NCI-H2196 (cell line): Measurements from ENCODE around the gene TWIST2.

ENCODE experiments used
- DNase-seq: peaks from one replicate; lab custom pipeline; 2025; ENCODE audit not compliant: unreplicated experiment; lab: John Stamatoyannopoulos, UW

The TWIST2 gene

DNA sequence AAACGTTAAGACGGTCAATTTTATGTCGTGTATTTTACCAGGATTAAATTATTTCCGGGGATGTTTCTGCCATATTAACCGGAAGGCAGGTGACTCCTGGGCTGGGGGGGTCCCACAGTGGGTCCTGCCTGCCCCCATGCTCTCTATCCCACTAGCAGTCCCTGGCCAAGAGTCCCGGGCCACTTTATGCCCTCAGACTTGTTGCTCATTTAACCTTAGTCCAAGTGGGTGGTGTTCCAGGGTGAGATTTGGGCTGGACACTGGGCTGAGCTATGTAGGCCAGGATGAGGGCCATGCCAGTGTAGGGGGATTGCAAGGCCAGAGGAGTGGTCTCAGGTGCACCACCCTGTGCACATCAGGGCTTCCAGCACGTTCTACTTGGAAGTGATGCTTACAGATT is 24.1 kb downstream of the TWIST2 start:
- no peak for DNase-seq

DNA sequence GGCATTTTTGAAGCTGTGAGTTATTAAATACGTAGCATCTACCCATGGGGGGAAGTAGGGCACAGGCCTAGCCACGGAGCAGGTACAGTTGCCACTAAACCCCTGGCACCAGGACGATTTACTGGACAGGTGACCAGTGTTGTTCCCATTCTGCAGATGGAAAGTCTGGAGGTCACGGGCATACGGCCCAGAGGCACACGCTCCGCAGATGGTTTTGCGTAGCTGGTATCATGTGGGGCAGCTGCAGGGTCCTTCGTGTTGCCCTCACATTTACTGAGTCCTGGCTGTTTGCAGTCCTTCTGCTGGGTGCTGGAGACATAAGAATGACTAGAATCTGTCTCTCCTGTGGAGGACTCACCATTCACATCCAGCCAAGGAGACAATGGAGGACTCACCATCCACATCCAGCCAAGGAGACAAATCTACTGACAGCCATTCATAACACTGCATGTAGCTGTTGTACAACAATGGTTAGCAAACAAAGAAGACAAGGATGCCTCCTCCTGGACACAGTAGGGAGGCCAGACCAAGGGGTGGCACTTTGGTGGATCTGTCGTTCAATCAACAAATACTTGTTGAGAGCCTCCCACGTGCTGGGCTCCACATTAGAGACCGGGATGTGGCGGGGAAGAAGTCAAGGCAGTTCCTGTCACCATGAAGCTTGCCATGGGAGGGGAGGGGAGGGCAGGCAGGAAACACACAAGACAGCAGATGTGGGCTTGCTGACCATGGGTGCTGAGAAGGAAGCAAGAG is 24.9 kb downstream of the TWIST2 start:
- DNase-seq, result no peak

DNA sequence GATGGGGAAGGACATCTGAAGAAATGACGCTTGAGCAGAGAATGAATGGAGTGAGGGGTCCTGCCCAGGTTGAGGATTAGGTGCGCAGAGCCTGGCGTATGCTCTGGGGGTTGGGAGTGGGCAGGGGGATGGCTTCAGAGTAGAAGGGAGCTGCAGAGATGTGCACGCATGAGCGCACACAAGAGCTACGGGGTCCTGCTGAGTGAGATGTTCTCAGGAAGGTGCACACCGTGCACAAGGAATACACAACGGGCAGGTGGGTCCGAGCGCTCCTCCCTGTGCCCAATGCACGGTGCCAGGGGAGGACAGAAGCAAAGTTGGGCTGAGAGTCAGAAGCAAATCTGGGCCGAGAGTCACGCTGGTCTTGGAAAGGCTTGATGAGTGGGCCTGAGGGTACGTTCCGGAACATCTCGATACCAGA is 25.5 kb downstream of the TWIST2 start:
- no peak for DNase-seq

- DNase-seq, result no peak
Measured at GRCh38 chr2:238873841-238874240, 26.0 kb downstream of the TWIST2 start.

- DNase-seq, result no peak
Measured at GRCh38 chr2:238874330-238875050, 26.6 kb downstream of the TWIST2 start.

DNA sequence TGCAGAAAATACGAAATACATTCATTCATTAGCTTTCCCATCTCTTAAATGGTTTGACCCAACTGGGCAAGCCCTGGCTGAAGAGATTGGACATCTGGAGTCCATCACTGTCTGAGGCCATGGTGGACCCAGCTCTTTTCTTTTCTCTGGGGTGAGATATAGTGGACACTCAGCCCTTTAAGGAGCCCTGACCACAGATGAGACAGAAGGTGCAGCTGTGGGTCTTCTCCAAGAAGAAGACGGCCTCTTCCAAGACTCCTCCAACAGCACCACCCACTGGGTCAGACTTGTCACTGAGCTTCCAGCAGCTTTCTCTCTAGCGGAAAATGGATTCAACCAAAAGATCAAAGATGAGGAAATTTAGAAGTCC is 27.2 kb downstream of the TWIST2 start:
- DNase-seq, result no peak

DNA sequence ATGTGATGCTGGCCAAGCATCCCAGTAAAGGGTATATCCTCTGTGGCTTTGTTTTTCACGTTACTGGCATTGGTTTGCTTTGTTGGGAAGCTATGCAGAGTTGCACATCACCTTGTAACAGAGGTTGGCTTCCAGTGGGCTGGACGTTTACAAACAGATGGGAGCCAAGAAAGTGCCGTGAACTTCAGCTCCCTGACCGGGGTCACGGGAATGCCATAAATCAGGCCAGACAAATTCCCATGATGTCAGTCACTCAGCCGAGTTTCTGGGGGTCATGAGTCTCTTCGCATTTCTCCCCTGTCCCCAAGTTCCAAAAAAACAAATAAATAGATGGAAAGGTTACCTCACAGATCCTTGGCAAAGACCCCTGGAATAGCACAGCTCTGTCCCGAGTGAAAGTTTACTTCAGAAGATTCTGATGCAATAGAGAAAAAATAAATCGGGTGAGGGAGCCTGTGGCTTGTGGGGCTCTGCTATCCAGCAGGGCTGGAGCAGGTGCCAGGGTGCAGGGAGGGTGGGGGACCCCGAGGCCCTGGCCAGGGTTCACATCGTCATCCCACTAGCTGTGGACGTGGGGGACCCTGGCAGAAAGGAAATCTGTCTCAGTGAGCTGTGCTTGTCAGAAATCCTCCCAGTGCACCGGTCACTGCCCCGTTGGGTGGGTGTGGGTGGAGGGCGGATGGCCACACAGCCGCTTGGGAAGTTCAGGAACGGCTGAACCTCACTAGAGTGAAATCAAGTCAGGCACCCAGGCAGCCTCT is 27.8 kb downstream of the TWIST2 start:
- no peak for DNase-seq

GRCh38 chr2:238876232-238876630 is 28.3 kb downstream of the TWIST2 start:
- no peak for DNase-seq

DNA sequence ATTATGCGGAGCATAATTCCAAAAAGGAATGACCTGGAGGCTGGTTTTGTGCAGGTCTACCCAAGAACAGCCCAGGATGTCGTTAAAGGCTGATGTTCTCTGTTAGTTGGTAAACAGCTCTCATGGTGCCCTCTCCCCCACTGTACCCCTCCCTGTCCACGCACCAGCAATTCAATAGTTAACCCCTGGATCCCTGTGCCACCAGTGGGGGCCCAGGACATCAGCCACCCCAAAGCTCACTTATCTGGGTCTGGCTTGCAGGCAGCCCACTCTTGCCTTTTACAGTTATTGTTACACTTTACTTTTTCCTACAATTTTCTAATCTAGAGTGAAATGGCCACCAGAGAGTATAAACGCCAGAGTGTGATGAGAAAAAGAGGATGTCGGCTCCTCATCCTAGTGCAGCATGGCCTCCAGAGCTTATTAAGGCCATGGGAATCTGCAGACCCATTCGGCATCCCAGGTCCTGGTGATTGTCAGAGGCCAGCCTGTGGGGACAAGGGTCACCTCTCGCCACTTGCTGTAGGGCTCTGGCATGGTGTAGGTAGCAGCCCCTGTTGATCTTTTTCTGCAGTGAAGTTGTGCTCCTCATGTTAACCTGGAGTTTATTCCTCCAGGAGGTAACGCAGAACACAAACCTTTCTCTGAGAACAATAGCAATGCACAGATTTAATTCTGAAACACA is 30.3 kb downstream of the TWIST2 start:
- no peak for DNase-seq

DNA sequence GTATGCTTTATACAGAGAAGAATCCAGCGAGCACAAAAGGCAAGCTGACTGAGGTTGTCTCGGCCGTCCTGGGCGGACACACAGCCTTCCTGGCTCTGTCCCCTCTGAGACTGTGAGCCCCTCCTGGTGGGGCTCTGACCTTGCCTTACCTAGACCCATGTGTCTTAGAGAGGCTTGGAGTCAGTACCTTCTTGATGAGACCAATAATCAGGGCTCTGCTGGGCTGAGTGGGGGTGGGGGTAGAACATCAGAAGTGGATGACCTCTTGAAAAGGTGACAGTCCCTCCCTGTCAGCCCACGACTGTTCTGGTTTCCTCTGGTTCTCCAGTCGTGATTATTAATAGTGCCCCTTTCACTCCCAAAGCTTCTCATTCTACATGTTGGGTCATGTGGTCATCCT is 31.2 kb downstream of the TWIST2 start:
- DNase-seq, result no peak

- no peak for DNase-seq
Measured at GRCh38 chr2:238879621-238880377, 31.9 kb downstream of the TWIST2 start.

GRCh38 chr2:238881353-238882081 is 33.6 kb downstream of the TWIST2 start:
- no peak for DNase-seq

GRCh38 chr2:238882082-238882755 is 34.3 kb downstream of the TWIST2 start:
- no peak for DNase-seq

DNA sequence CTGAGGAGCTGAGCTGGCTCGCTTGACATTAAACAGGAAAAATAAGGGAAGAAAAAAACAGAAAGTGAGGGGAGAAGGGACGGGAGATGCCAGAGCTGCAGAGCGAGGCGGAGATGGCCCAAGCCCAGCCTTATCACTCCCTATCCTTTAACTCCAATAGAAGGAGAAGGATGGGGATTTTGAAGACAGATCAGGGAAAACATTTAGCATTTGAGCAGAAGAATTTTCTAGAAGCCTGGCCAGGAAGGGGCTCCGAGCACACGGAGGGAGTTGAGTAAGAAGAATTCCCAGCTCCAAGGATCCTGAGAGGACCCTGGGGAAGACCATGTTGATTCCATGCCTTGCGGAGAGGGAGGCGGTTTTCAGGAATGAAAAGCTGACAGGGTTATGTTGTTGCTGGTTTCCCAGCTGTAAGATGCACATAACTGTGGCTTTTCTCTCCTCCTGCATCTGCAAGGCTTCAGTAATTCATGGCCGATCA is 35.6 kb downstream of the TWIST2 start:
- DNase-seq, result no peak

GRCh38 chr2:238884122-238884811 is 36.4 kb downstream of the TWIST2 start:
- no peak for DNase-seq

DNA sequence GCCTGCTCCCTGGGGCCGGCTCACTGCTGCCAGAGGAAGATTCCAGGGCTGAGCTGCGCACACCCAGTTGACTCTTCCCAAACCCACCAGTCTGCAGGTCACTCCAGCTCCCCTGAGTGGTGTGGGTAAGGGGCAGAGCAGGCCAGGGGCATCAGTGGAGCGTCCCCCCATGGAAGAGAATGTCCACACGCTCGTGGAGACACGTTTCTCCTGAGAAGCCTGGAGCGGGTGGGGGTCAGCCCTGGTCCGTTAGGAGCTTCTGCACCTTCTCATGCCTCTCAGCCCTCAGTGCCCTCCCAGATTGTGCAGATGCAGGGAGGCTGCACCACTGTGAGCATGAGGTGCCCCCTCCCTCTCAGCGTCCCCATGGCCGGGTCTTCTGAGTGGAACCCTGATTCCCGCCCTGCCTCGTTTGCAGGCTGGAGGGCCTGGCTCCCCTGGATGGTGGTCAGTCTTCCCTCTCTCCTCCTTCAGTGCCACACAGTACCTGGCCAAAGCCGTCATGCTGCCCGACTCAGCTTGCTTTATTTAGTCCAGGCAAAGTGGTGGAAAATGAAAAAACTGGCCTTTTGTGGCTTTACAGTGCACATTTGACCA is 37.0 kb downstream of the TWIST2 start:
- DNase-seq, result no peak

- DNase-seq, result no peak
Measured at GRCh38 chr2:238886453-238887094, 38.7 kb downstream of the TWIST2 start.

DNA sequence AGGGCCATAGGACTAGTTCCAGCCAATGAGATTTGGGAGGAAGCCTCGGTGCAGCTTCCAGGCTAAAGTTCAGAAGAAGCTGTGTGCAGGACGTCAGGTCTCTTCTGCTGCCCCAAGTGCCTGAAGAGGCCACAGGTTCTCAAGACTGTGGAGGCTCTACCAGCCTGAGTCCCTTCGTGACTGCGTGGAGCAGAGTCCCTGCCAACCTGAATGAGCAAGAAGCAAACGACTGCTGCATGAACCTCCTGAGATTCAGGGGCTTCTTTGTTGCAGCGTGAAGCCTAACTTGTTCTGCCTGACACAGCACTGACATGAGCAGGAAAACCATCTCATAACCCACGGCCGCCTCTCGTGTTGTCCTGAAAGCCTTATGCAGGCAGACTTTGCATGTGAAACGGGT is 39.7 kb downstream of the TWIST2 start:
- no peak for DNase-seq
